GM19372 (cell line): ENCODE results near the gene GALK1.
"Not testable (repeated sequence)": the region's sequence is repeated elsewhere in the genome, so short reads cannot be mapped to it uniquely, and the experiment has no call there.

ENCODE experiments used
- ATAC-seq: cut with Tn5 transposase; IDR thresholded peaks from one replicate; pipeline ENCODE4 v1.9.1; 2021; ENCODE audit warnings: mild to moderate bottlenecking, low read depth, moderate library complexity; ENCODE audit not compliant: unreplicated experiment

The GALK1 gene

GRCh38 chr17:75784473-75785015 lies 19.6 kb upstream of the GALK1 start, which contains the start of gene UNK:
UNK (plus strand) TSS chr17:75784806; CDS start chr17:75784881, 75 bp downstream.
- ATAC-seq = peak; percentile 57

GRCh38 chr17:75783803-75784472 lies 18.9 kb upstream of the GALK1 start:
- ATAC-seq = no peak

GRCh38 chr17:75783069-75783783 lies 18.2 kb upstream of the GALK1 start:
- no peak for ATAC-seq

GRCh38 chr17:75779987-75780889 lies 15.2 kb upstream of the GALK1 start:
- no peak for ATAC-seq

GRCh38 chr17:75779250-75779986 lies 14.4 kb upstream of the GALK1 start:
- ATAC-seq = peak; percentile 50

- ATAC-seq = no peak
Measured at GRCh38 chr17:75778861-75779249, 13.9 kb upstream of the GALK1 start.

GRCh38 chr17:75778066-75778860 lies 13.3 kb upstream of the GALK1 start:
- not testable (repeated sequence) for ATAC-seq

- ATAC-seq = no peak
Measured at GRCh38 chr17:75777296-75777922, 12.4 kb upstream of the GALK1 start.

- no peak for ATAC-seq
Measured at GRCh38 chr17:75776386-75777295, 11.6 kb upstream of the GALK1 start.

- no peak for ATAC-seq
Measured at GRCh38 chr17:75774991-75775668, 10.1 kb upstream of the GALK1 start.

- ATAC-seq = no peak
Measured at GRCh38 chr17:75774471-75774990, 9.5 kb upstream of the GALK1 start.

- no peak for ATAC-seq
Measured at GRCh38 chr17:75773808-75774470, 8.9 kb upstream of the GALK1 start.

- no peak for ATAC-seq
Measured at GRCh38 chr17:75773121-75773807, 8.3 kb upstream of the GALK1 start.

GRCh38 chr17:75771334-75772281 lies 6.6 kb upstream of the GALK1 start:
- no peak for ATAC-seq

GRCh38 chr17:75769536-75769935 lies 4.5 kb upstream of the GALK1 start:
- no peak for ATAC-seq
